Astrocyte of the spinal cord (primary cell): ENCODE results near the gene SINHCAF.

Experiments
- DNase-seq: peaks from one replicate; pipeline ENCODE4 v3.0.0; 2011; ENCODE audit warnings: low read depth, low spot score
- H3K4me3 ChIP-seq: 2 replicates; pipeline ENCODE4 v1.5.1; 2011; ENCODE audit warnings: low read depth, mild to moderate bottlenecking, low read length, moderate library complexity
- in situ Hi-C: cut with HindIII; loops from 2 replicates; pipeline ENCODE4 v1.10.0; 2017; ENCODE audit warnings: low sequenced_read_pairs
- TF ChIP-seq, protein P1 (sequence below): IDR thresholded peaks from 2 replicates; pipeline ENCODE4 v1.5.1; 2012; ENCODE audit warnings: low read depth, mild to moderate bottlenecking, low read length, inconsistent platforms

SINHCAF gene

GRCh38 chr12:31231611-31232360, 94.2 kb downstream of the SINHCAF start:
- H3K4me3 ChIP-seq: no peak overlapping the region
- in situ Hi-C loops: no loop called here

More at GRCh38 chr12:31231611-31232360, 94.2 kb downstream of the SINHCAF start:
- no peak for DNase-seq
- TF ChIP-seq, protein P1, sequence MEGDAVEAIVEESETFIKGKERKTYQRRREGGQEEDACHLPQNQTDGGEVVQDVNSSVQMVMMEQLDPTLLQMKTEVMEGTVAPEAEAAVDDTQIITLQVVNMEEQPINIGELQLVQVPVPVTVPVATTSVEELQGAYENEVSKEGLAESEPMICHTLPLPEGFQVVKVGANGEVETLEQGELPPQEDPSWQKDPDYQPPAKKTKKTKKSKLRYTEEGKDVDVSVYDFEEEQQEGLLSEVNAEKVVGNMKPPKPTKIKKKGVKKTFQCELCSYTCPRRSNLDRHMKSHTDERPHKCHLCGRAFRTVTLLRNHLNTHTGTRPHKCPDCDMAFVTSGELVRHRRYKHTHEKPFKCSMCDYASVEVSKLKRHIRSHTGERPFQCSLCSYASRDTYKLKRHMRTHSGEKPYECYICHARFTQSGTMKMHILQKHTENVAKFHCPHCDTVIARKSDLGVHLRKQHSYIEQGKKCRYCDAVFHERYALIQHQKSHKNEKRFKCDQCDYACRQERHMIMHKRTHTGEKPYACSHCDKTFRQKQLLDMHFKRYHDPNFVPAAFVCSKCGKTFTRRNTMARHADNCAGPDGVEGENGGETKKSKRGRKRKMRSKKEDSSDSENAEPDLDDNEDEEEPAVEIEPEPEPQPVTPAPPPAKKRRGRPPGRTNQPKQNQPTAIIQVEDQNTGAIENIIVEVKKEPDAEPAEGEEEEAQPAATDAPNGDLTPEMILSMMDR: no peak
